Ureter (tissue), 1 donor: Measurements from ENCODE around the gene DSTYK. TPM values are rescaled to one million over a fixed set of nuclear protein-coding genes. Genes with fewer than 3 reads are reported as not detected.
A peak's percentile ranks its signal among the peaks of the same experiment; 100 is the strongest.
"Not testable (repeated sequence)": the region's sequence is repeated elsewhere in the genome, so short reads cannot be mapped to it uniquely, and the experiment has no call there.

Experiments
- DNase-seq: peaks from one replicate; pipeline ENCODE4 v3.0.0-alpha.2; 2020; ENCODE audit warnings: low spot score
- total RNA-seq: library from RNA; stranded (reverse); gene quantifications from one replicate; pipeline ENCODE4 v1.2.4, GENCODE V29; 2023
- donor health status: DM: yes; HTN: yes; CAD: no.

DSTYK gene
- total RNA-seq, 1 donor from 2014 or later = 12.6 TPM

GRCh38 chr1:205241366-205242030, 30.0 kb upstream of the DSTYK start:
- DNase-seq = no peak

DNA sequence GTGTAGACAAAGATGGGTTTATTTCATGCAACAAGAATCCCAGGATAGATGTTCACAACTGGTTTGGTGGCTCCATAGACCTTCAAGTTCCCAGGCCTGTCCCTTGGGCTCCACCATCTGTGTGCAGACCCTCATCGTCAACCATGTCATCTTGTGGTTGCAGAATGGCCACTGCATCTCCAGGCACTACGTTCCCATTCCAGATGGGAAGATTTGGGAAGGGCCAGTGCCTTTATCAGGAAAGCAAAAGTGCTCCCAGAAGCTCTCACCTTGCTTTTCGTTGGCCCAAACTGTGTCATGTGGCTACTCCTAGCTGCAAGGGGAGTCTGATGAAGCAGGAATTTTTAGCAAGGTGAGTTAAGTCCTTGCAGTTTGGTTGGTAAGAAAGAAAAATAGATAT, 29.1 kb upstream of the DSTYK start:
- no peak for DNase-seq

DNA sequence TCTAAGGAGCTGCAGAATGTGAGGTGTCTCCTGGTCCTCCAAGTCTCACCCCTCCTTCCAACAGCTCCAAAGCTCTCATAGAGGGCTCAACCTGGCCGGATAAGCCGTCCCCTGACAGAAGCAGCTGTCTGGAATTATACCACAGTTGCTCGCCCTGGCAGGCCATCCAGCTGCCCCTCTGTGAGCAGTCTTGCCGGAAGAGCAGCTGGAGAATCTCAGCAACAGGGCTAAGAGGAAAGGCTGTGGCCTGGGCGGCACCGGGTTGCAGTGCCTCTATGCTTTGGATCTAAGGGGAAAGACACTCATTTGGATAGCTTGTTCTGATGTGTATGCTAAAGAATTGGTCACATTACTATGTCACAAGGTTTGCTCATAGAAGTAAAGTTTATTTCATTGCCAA, 28.6 kb upstream of the DSTYK start:
- DNase-seq = no peak

- no peak for DNase-seq
These were observed 27.6 kb upstream of the DSTYK start for GRCh38 chr1:205239078-205239477.

GRCh38 chr1:205237526-205238484, 26.3 kb upstream of the DSTYK start:
- DNase-seq = no peak

DNA sequence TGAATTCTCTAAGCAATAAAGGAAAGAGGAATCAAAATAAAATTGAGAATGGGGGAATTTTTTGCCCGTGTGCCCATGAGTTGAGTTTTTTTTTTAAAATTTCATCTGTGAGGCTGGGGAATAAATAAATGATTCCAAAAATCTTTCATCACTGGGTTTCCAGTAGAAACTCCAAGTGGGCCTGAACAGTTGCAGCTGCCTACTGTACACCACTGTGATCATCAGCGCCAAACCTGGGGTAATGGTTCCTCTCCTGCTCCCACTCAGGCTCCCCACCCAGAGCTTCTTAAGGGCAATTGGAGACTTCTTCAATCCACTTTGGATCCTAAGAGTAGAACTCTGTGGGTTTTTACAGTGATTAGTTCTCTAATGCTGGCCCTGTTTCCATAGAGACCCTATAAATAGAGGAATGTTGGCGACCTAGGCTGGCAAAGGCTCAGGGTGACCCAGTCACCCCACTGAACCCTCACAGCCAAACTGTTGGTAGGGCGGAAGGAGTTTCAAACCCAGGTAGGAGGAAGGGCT, 25.5 kb upstream of the DSTYK start:
- no peak for DNase-seq

DNA sequence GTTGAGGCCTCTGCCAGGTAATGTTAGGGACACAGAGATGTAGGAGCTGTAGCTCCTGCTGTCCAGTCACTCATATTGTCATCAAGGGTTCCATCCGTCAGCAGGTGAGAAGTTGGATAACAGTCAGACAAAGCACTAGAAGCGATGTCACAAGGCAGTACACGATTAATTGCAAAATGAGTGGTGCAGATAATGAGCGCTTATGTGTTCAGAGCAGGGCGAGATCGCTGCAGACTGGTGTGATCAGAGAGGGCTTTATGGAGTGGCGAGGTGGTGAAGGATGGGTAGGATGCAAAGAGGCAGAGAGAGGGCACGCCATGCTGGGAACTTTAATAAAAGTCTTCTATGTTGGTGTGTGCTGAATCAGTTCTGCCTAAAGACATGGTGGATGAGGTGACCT, 25.0 kb upstream of the DSTYK start:
- DNase-seq = no peak

- no peak for DNase-seq
These were observed 24.4 kb upstream of the DSTYK start for GRCh38 chr1:205235951-205236350.

DNA sequence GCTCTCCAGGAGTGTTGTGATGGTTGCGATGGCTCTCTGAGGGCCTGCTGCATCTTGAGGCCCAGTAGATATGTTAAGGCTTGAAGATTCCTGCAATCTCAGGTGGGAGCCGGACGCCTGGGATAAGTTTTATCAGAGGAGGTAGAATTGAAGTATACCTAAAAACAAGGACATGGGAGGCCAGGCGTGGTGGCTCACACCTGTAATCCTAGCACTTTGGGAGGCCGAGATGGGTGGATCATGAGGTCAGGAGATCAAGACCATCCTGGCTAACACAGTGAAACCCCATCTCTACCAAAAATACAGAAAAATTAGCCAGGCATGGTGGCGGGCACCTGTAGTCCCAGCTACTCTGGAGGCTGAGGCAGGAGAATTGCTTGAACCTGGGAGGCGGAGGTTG, 22.5 kb upstream of the DSTYK start:
- DNase-seq = not testable (repeated sequence)

- DNase-seq = no peak
These were observed 21.5 kb upstream of the DSTYK start for GRCh38 chr1:205232945-205233397.

DNA sequence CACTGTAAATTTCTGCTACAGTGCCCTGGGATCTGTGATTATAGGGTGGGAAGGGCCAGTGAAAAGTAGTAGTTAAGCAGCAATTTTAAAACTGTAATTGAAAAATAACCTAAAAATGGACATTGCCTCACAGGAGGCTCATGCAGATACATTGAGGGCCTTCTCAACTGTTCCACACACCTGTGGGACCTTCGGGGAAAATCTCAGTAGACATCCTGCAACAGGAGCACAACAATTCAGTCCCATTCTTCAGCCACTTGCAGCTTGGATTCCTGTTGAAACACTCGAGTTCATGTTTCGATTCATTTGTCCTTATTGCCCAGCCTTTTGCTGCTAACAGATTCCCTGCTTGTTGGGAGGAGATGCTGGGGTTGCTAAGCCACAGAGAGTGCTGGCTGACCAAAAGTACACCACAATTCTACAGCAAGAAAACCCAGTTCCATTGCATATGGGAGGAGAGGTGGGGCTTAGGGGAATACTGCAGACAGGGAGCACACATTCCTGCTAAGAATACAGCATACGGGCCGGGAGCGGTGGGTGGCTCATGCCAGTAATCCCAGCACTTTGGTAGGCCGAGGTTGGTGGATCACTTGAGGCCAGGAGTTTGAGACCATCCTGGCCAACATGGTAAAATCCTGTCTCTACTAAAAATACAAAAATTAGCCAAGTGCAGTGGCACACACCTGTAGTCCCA, 20.8 kb upstream of the DSTYK start:
- no peak for DNase-seq

DNA sequence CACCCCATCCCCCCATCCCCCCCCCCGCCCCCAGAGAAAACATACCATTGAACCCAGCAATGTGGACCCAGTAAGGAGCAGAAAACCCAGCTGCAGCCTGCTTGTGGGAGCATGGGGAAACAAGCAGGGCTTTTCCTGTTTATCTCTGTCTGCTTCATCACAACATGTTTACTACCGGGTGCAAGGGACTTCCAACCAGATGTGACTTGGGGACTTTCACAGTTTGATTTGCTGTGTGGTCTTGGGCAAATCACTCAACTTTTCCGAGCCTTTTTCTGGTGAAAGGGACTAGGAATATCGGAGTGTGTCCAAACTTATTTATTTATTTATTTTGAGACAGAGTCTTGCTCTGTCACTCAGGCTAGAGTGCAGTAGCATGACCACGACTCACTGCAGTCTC, 19.5 kb upstream of the DSTYK start:
- DNase-seq = no peak

- DNase-seq = no peak
These were observed 18.6 kb upstream of the DSTYK start for GRCh38 chr1:205229916-205230700.

GRCh38 chr1:205229399-205229871, 17.9 kb upstream of the DSTYK start:
- DNase-seq = no peak

DNA sequence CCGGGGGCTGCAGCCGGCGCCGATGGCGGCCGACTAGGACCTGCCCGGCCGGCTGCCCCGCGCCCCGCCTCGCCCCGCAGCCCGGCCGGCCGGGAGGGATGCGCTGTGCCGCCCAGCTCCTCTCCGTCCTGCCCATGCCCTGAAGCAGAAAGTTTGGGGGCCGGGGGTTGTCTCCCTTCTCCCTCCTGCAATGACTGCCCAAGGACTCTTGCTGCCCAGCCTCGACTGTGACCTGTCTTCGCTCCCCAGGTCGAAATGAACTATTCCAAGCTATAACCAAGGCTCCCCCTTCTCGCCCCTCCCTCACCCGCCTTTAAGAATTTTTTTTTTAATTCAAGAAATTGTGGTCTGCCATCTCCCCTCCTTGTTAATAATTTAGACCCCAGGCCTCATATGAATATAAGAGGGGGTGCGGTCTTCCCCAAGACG, 16.6 kb upstream of the DSTYK start:
- DNase-seq = no peak

- DNase-seq = peak; percentile 86
These were observed 16.1 kb upstream of the DSTYK start, which contains the start of gene TMCC2 for GRCh38 chr1:205227584-205228013. Gene TMCC2, plus strand, starts transcription at chr1:205227946. Its CDS starts 619 bp downstream, at chr1:205228565.

DNA sequence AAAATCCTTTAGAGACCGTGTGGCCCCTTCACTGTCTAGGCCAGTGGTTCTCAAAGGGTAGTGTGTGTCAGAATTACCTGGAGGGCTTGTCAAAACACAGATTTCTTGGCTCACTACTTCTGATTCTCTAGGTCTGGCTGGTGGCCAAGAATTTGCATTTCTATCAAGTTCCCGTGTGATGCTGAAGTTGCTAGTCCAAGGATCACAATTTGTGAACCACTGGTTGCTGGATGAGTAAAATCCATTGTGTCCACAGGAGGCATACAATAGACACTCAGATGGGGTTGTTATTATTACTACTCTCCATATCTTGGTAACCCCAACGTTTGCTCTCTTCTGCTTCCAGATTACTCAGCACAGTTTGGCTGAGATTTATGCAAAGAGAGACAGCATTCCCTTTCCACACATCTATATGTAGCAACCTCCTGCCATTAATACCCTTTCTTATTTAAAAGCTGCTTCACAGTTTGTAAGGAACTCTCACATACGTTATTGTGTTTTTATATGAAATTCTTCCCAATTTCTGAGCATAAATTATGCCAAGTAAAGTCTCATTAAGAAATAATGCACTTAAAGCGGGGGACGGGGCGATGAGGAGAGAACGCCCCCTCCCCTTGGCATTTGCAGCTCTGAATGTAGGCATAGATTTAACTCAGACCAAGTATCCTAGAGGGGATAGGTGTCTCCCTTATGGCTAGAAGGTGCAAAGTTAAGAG, 15.5 kb upstream of the DSTYK start:
- no peak for DNase-seq

DNA sequence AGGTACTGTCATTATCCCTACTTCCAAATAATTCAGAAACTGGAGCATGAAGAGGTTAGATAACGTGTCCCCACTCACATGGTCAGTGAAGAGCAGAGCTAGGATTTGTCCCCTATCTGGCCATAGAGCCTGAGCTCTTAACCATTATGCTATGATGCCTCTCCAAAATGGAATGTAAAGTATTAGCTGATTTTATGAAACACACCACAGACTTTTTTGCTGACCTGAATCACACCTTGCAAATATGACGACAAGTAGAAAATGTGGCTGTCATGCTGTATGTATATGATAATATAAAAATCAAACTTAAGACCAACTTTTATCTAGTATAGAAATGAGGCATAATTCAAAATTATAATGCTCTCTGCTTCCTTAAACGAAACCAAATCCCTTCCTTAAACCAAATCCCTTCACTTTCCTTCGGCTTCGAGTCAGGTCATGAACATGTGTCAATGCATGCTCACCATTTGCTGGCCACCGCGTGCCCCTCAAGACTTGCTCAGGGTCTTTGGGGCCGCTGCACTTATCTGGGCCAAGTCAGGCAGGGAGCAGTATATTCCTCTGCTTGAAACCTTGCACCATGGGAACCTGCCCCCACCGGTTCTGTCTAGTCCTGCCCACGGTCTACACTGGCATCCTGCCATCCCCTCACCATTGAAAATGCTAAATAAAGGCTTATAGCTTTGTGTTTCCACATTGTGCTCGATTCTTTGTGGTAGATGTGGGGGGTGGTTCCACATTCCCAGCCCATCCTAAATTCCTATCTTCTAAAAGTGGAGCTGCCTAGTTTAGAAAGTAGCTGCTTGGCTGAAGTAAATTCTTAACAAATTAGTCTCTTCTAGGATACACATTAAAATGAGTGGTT, 14.6 kb upstream of the DSTYK start:
- no peak for DNase-seq

- DNase-seq = no peak
These were observed 13.2 kb upstream of the DSTYK start for GRCh38 chr1:205224736-205225135.
